ENCODE measurements around the gene ERC2.
"Not testable (repeated sequence)": the region's sequence is repeated elsewhere in the genome, so short reads cannot be mapped to it uniquely, and the experiment has no call there.

The ERC2 gene

GRCh38 chr3:56275120-56275519 is 193.1 kb downstream of the ERC2 start:
- ATAC-seq, result no peak
- no peak for TF ChIP-seq ZFP30 (CRISPR knock-in tag; IDR thresholded peaks at IDR 0.05)
- TF ChIP-seq PPARA (CRISPR knock-in tag; IDR thresholded peaks at IDR 0.05; ENCODE audit: borderline replicate concordance), result no peak
- no peak for TF ChIP-seq RARB (CRISPR knock-in tag; IDR thresholded peaks at IDR 0.05)
- no peak for TF ChIP-seq ZC3H10 (CRISPR knock-in tag; IDR thresholded peaks at IDR 0.05)
- no peak for TF ChIP-seq CSDC2 (CRISPR knock-in tag; IDR thresholded peaks at IDR 0.05)
- TF ChIP-seq BACH2 (CRISPR knock-in tag; IDR thresholded peaks at IDR 0.05; ENCODE audit: borderline replicate concordance), result no peak
- TF ChIP-seq ZFP3 (CRISPR knock-in tag; IDR thresholded peaks at IDR 0.05), result no peak
- no peak for TF ChIP-seq ZNF8 (CRISPR knock-in tag; IDR thresholded peaks at IDR 0.05)
- TF ChIP-seq ZNF70 (CRISPR knock-in tag; IDR thresholded peaks at IDR 0.05), result no peak
- TF ChIP-seq SNAI2 (CRISPR knock-in tag; IDR thresholded peaks at IDR 0.05), result no peak
- no peak for TF ChIP-seq POU6F1 (CRISPR knock-in tag; IDR thresholded peaks at IDR 0.05; ENCODE audit: borderline replicate concordance, low read depth)
- no peak for TF ChIP-seq ZNF565 (CRISPR knock-in tag; conservative IDR thresholded peaks at IDR 0.05; ENCODE audit: low read depth)

- no peak for ATAC-seq
- TF ChIP-seq TCF4 (CRISPR knock-in tag; IDR thresholded peaks at IDR 0.05; ENCODE audit: borderline replicate concordance), result no peak
- TF ChIP-seq PPARA (CRISPR knock-in tag; IDR thresholded peaks at IDR 0.05; ENCODE audit: borderline replicate concordance), result no peak
- no peak for TF ChIP-seq ZFP30 (CRISPR knock-in tag; IDR thresholded peaks at IDR 0.05)
- no peak for TF ChIP-seq ESRRG (CRISPR knock-in tag; IDR thresholded peaks at IDR 0.05)
- TF ChIP-seq ZNF70 (CRISPR knock-in tag; IDR thresholded peaks at IDR 0.05), result no peak
- TF ChIP-seq ZNF565 (CRISPR knock-in tag; conservative IDR thresholded peaks at IDR 0.05; ENCODE audit: low read depth), result no peak
- TF ChIP-seq ZFP3 (CRISPR knock-in tag; IDR thresholded peaks at IDR 0.05), result no peak
- TF ChIP-seq TSHZ2 (CRISPR knock-in tag; IDR thresholded peaks at IDR 0.05), result no peak
- no peak for TF ChIP-seq CSDC2 (CRISPR knock-in tag; IDR thresholded peaks at IDR 0.05)
- no peak for TF ChIP-seq TOX (CRISPR knock-in tag; IDR thresholded peaks at IDR 0.05; ENCODE audit: borderline replicate concordance)
- no peak for TF ChIP-seq ARNTL (CRISPR knock-in tag; IDR thresholded peaks at IDR 0.05; ENCODE audit: borderline replicate concordance, low read depth)
- no peak for TF ChIP-seq ZNF8 (CRISPR knock-in tag; IDR thresholded peaks at IDR 0.05)
- no peak for TF ChIP-seq BACH2 (CRISPR knock-in tag; IDR thresholded peaks at IDR 0.05; ENCODE audit: borderline replicate concordance)
- TF ChIP-seq GLIS3 (CRISPR knock-in tag; IDR thresholded peaks at IDR 0.05), result no peak
- TF ChIP-seq RARB (CRISPR knock-in tag; IDR thresholded peaks at IDR 0.05), result no peak
- no peak for TF ChIP-seq CSRNP3 (CRISPR knock-in tag; IDR thresholded peaks at IDR 0.05)
- no peak for TF ChIP-seq SNAI2 (CRISPR knock-in tag; IDR thresholded peaks at IDR 0.05)
Measured at GRCh38 chr3:56269755-56270535, 198.3 kb downstream of the ERC2 start.

- ATAC-seq, result no peak
- TF ChIP-seq GLIS3 (CRISPR knock-in tag; IDR thresholded peaks at IDR 0.05), result no peak
Measured at GRCh38 chr3:56268616-56269383, 199.5 kb downstream of the ERC2 start.

GRCh38 chr3:56261852-56262251 is 206.4 kb downstream of the ERC2 start:
- not testable (repeated sequence) for ATAC-seq

GRCh38 chr3:56260262-56260661 is 208.0 kb downstream of the ERC2 start:
- no peak for ATAC-seq
- TF ChIP-seq POU6F1 (CRISPR knock-in tag; IDR thresholded peaks at IDR 0.05; ENCODE audit: borderline replicate concordance, low read depth), result no peak
- TF ChIP-seq CSDC2 (CRISPR knock-in tag; IDR thresholded peaks at IDR 0.05), result no peak
- no peak for TF ChIP-seq OSR1 (CRISPR knock-in tag; IDR thresholded peaks at IDR 0.05)
- TF ChIP-seq CSRNP3 (CRISPR knock-in tag; IDR thresholded peaks at IDR 0.05), result no peak
- no peak for TF ChIP-seq ZNF70 (CRISPR knock-in tag; IDR thresholded peaks at IDR 0.05)
- no peak for TF ChIP-seq ESRRG (CRISPR knock-in tag; IDR thresholded peaks at IDR 0.05)
- TF ChIP-seq TCF4 (CRISPR knock-in tag; IDR thresholded peaks at IDR 0.05; ENCODE audit: borderline replicate concordance), result no peak

Data from SK-N-SH treated with all-trans-retinoic acid at 6 μM for 48 hours (cell line).